ENCODE results near the gene CDH8.

- no peak for TF ChIP-seq POLR2A (IDR thresholded peaks at IDR 0.05)
- TF ChIP-seq, protein P1, sequence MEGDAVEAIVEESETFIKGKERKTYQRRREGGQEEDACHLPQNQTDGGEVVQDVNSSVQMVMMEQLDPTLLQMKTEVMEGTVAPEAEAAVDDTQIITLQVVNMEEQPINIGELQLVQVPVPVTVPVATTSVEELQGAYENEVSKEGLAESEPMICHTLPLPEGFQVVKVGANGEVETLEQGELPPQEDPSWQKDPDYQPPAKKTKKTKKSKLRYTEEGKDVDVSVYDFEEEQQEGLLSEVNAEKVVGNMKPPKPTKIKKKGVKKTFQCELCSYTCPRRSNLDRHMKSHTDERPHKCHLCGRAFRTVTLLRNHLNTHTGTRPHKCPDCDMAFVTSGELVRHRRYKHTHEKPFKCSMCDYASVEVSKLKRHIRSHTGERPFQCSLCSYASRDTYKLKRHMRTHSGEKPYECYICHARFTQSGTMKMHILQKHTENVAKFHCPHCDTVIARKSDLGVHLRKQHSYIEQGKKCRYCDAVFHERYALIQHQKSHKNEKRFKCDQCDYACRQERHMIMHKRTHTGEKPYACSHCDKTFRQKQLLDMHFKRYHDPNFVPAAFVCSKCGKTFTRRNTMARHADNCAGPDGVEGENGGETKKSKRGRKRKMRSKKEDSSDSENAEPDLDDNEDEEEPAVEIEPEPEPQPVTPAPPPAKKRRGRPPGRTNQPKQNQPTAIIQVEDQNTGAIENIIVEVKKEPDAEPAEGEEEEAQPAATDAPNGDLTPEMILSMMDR (IDR thresholded peaks at IDR 0.05), result no peak
Measured at GRCh38 chr16:61909074-61909473, 127.2 kb downstream of the CDH8 start.
